ENCODE data around the gene PMS2. TPM values are rescaled to one million over a fixed set of nuclear protein-coding genes. Genes with fewer than 3 reads are reported as not detected.

The PMS2 gene
- total and polyA plus RNA-seq, 2 donors from 2014 or later, result 8.9 to 21.6 TPM

DNA sequence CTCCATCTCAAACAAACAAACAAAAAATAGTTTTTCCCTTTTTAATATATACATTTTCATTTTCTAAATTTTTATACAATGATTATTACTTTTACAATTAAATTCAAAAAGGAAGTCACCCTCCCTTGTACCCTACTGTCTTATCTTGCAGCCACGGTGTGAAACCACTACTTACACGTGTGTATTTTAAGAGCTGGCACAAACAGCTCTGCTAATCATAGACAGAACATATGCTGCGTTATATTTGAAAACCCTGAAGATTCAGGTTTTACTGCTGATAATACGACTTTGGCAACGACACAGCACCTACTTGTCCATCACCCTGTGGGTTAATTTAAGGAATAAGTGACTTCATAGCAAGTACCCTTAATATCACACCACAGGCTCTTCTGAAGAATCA lies 23.3 kb upstream of the PMS2 start:
- TF ChIP-seq, protein P1, sequence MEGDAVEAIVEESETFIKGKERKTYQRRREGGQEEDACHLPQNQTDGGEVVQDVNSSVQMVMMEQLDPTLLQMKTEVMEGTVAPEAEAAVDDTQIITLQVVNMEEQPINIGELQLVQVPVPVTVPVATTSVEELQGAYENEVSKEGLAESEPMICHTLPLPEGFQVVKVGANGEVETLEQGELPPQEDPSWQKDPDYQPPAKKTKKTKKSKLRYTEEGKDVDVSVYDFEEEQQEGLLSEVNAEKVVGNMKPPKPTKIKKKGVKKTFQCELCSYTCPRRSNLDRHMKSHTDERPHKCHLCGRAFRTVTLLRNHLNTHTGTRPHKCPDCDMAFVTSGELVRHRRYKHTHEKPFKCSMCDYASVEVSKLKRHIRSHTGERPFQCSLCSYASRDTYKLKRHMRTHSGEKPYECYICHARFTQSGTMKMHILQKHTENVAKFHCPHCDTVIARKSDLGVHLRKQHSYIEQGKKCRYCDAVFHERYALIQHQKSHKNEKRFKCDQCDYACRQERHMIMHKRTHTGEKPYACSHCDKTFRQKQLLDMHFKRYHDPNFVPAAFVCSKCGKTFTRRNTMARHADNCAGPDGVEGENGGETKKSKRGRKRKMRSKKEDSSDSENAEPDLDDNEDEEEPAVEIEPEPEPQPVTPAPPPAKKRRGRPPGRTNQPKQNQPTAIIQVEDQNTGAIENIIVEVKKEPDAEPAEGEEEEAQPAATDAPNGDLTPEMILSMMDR (IDR thresholded peaks at IDR 0.05; ENCODE audit: borderline replicate concordance, extremely low read depth, insufficient read depth), result no peak
- DNase-seq, result no peak
- Histone ChIP-seq H3K27ac (ENCODE audit: low read depth in 2 of 2, low read length in 2 of 2) (no peak overlapping the region), H3K4me3 (ENCODE audit: low read length in 3 of 3) (no peak overlapping the region), H3K4me1 (ENCODE audit: control insufficient read depth in 2 of 3, insufficient read depth in 2 of 3, low read depth in 1 of 3, low read length in 3 of 3) (no peaks in the 10 kb centered on the region), H3K36me3 (ENCODE audit: control insufficient read depth in 2 of 3, insufficient read depth in 3 of 3, low read length in 3 of 3) (peaks cover 6 to 52% (median 24%) of the 10 kb centered on the region in 3 donors), H3K27me3 (ENCODE audit: control insufficient read depth, insufficient read depth, low read length) (no peaks in the 10 kb centered on the region), H3K9me3 (ENCODE audit: control insufficient read depth in 2 of 3, insufficient read depth in 1 of 3, low read length in 3 of 3) (no peaks in the 10 kb centered on the region), H3K9ac (ENCODE audit: low read length in 3 of 3) (no peak overlapping the region)
- intact Hi-C loops (cut with DNase I), result no loop called here
- no peak for FAIRE-seq

DNA sequence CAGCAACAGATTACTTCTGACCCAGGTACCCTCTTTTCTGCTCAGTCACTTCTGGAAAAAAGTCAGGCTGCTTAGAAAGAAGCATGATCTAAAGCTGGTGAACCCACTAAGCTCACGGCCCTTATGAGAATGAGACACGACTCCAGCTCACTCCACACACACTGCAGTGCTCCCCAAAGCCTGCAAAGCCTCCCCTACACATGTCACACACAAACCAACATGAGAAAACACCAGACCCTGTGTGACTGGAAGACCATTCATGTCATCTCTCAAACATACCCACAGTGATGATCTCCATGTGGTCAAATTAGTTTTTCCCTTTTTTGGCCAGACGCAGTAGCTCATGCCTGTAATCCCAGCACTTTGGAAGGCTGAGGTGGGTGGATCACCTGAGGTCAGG lies 22.7 kb upstream of the PMS2 start:
- H3K4me1 ChIP-seq (ENCODE audit: control insufficient read depth in 2 of 3, insufficient read depth in 2 of 3, low read depth in 1 of 3, low read length in 3 of 3), result no peaks in the 10 kb centered on the region
- H3K4me3 ChIP-seq (ENCODE audit: low read length in 3 of 3), result no peak overlapping the region
- TF ChIP-seq, protein P1 (IDR thresholded peaks at IDR 0.05; ENCODE audit: borderline replicate concordance, extremely low read depth, insufficient read depth), result no peak
- DNase-seq (no peak), FAIRE-seq (no peak)
- intact Hi-C loops (cut with DNase I), result no loop called here
- peaks cover 9 to 52% (median 29%) of the 10 kb centered on the region in 3 donors for H3K36me3 ChIP-seq (ENCODE audit: control insufficient read depth in 2 of 3, insufficient read depth in 3 of 3, low read length in 3 of 3)
- no peaks in the 10 kb centered on the region for H3K9me3 ChIP-seq (ENCODE audit: control insufficient read depth in 2 of 3, insufficient read depth in 1 of 3, low read length in 3 of 3)
- no peaks in the 10 kb centered on the region for H3K27me3 ChIP-seq (ENCODE audit: control insufficient read depth, insufficient read depth, low read length)
- H3K9ac ChIP-seq (ENCODE audit: low read length in 3 of 3), result no peak overlapping the region
- H3K27ac ChIP-seq (ENCODE audit: low read depth in 2 of 2, low read length in 2 of 2), result no peak overlapping the region

DNA sequence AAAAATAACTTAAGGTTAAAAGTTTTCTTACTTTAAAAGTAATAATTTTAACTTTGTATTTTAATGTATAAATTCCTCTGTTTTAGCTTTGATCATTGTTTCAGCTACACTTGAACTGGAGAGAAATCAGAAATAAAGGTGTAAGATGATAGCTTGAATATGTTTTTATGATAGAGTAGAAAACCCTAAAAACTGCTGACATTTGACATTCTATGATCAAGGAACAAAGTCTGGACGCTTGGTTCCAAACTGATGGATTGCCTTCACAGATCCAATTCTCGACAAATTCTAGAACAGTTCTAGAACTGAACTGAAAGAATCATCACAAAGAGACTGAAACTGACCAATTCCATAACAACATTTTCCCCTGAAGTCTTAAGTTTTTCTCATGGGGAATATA lies 22.1 kb upstream of the PMS2 start, which contains the start of gene ANKRD61:
ANKRD61 (plus strand) TSS at position 389 of the 400 bp plus-strand sequence; CDS start at position 389, 0 bp downstream.
- Histone ChIP-seq H3K4me1 (ENCODE audit: control insufficient read depth in 2 of 3, insufficient read depth in 2 of 3, low read depth in 1 of 3, low read length in 3 of 3) (no peaks in the 10 kb centered on the region), H3K9ac (ENCODE audit: low read length in 3 of 3) (no peak within 1 kb of the TSS), H3K27me3 (ENCODE audit: control insufficient read depth, insufficient read depth, low read length) (no peaks in the 10 kb centered on the region), H3K4me3 (ENCODE audit: low read length in 3 of 3) (no peak within 1 kb of the TSS), H3K9me3 (ENCODE audit: control insufficient read depth in 2 of 3, insufficient read depth in 1 of 3, low read length in 3 of 3) (no peaks in the 10 kb centered on the region), H3K27ac (ENCODE audit: low read depth in 2 of 2, low read length in 2 of 2) (no peak within 1 kb of the TSS), H3K36me3 (ENCODE audit: control insufficient read depth in 2 of 3, insufficient read depth in 3 of 3, low read length in 3 of 3) (peaks cover 10 to 53% (median 27%) of the 10 kb centered on the region in 3 donors)
- DNase-seq, result no peak
- intact Hi-C loops (cut with DNase I), result no loop called here
- no peak for FAIRE-seq
- TF ChIP-seq, protein P1 (IDR thresholded peaks at IDR 0.05; ENCODE audit: borderline replicate concordance, extremely low read depth, insufficient read depth), result no peak

DNA sequence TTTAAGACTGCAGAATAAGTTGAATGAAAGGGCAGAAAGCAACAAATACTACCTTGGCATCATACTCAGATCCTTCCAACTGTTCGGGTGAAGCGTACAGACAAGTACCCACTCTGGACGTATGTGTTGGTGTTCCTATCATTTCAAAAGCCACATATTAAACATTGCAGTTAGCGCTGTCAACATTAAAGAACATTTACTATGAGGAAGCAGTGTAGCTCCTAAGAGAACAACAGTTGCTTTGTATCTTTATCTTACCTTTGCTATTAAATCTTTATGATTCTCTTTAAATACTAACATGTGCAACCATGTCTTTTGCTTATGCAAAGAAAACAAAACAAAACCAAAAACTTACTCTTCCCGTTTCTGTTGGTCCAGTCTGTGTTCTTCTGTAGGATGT lies 19.7 kb upstream of the PMS2 start:
- Histone ChIP-seq H3K27me3 (ENCODE audit: control insufficient read depth, insufficient read depth, low read length) (no peaks in the 10 kb centered on the region), H3K9me3 (ENCODE audit: control insufficient read depth in 2 of 3, insufficient read depth in 1 of 3, low read length in 3 of 3) (no peaks in the 10 kb centered on the region), H3K4me3 (ENCODE audit: low read length in 3 of 3) (no peak overlapping the region), H3K27ac (ENCODE audit: low read depth in 2 of 2, low read length in 2 of 2) (no peak overlapping the region), H3K4me1 (ENCODE audit: control insufficient read depth in 2 of 3, insufficient read depth in 2 of 3, low read depth in 1 of 3, low read length in 3 of 3) (no peaks in the 10 kb centered on the region), H3K36me3 (ENCODE audit: control insufficient read depth in 2 of 3, insufficient read depth in 3 of 3, low read length in 3 of 3) (peaks cover 13 to 54% (median 20%) of the 10 kb centered on the region in 3 donors), H3K9ac (ENCODE audit: low read length in 3 of 3) (no peak overlapping the region)
- DNase-seq (no peak), FAIRE-seq (no peak)
- intact Hi-C loops (cut with DNase I), result no loop called here
- TF ChIP-seq, protein P1 (IDR thresholded peaks at IDR 0.05; ENCODE audit: borderline replicate concordance, extremely low read depth, insufficient read depth), result no peak

All from kidney (tissue), 14 donors.